NCI-H128 (cell line): ENCODE results near the gene CCDC112.

ENCODE experiments used
- DNase-seq: peaks from one replicate; lab custom pipeline; 2025; ENCODE audit not compliant: unreplicated experiment; lab: John Stamatoyannopoulos, UW

CCDC112 gene

DNA sequence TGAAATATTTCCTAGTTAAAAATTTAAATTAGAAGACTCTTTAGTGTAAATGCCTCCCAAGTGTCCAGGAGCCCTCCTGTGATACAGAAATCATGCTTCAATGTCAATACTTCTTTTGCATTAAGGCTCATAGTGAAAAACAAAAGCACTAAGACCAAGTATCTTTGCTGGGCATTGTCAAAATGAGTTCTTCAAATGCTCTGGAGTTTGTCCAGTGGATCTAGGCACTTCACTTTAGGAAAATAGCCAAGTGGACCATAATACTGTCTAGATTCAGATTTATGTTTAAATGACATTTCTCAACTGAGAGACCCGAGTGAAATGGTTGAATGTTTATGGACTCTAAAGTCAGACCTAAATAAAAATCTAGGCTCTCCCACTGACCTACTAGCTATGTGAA is 21.3 kb upstream of the CCDC112 start:
- DNase-seq, result no peak

DNA sequence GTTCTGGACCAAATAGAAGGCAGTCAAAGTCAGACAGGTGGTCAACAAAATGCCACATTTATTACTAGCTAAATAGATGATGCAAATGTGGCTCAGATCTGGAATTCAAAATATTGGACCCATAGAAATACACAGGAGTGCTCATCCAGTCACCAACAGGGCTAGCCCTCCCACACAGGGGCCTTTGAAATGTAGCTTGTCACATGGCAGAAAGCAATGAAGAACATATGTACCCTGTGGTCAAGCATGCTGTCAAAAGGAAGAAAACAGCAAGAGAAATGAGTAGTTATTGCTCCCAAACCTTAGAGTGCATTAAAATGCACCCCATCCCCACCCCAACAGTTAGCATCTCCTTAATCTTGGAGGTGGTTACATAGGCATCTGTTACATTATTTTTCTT is 20.9 kb upstream of the CCDC112 start:
- no peak for DNase-seq

DNA sequence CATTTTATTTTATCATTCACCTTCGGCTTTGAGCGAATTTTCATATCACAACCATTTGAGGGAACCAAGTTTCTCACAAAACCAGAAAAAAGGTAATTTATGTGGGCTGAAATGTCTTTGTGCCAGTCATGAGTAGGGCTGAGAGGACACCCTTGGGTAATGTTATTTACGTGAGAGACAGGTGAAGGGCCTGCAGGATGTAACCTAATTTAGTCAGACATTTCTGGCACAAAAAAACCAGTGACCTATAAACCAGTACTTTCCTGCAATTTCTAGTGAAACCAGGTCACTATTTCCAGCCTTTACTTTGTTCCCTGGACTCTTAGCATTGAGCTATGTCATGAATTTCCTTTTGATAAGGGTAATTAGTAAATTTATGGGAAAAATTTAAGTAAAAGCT is 17.2 kb upstream of the CCDC112 start:
- DNase-seq, result no peak

DNA sequence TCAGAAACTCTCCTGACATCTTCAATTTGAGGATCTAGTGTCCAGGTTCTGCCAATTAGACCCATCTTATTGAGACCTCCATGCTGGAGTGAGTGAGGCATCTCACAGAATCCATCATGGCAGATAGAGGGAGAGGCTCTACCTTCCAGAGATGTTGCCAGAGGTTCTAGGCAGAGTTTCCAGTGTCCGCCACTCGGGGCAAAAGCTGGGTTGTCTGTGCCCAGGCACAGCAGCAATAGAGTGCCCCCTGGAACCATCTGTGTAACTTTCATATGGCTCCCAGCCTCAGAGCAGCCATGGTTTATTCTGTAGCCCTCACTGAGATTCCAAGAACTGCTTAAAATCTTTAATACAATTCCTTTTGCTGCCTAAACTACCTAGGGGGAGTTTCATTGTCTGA is 16.6 kb upstream of the CCDC112 start:
- DNase-seq, result no peak

DNA sequence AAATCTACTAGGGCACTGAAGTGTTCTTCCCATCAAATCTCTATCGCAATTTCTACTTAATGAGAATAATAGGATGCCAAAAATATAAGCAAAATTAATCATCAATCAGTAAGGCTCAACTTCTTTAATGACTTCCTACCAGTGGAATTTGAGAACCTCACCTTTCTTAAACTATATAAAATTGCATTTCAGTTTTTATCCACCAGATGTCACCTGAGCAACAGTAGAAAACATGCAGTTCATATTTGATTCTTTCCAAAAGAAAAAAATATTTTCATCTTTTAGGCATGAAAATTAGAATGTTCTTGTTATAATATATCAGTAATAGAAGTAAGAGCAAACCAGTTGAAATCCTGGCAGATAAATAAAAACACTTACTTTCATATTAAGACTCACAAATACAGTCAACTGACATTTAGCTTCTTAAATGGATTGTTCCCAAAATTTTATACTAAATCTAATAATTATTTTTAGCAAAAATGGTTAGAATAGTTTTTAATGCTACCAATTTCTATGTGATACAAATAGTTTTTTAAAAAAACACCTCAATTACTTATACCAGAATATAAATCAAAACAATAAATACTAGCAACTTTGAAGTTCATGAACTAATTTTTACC is 13.4 kb upstream of the CCDC112 start:
- DNase-seq, result no peak

DNA sequence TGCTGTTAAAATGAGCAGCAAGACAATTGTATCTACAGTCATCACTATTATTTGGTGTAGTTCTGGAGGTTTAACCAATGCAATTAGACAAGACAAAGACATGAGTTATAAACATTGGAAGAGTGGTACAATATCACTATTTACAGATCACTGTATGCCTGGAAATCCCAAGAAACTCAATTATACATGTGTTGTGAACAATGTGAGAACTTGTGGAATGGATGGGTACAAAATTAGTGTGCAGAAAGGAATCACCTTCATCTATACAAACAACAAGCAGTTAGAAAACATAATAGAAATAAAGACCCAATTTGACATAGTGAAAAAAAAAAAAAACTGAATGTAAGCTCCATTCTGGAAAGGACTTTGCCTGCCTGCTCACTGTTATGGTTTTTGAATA is 12.4 kb upstream of the CCDC112 start:
- DNase-seq, result no peak

DNA sequence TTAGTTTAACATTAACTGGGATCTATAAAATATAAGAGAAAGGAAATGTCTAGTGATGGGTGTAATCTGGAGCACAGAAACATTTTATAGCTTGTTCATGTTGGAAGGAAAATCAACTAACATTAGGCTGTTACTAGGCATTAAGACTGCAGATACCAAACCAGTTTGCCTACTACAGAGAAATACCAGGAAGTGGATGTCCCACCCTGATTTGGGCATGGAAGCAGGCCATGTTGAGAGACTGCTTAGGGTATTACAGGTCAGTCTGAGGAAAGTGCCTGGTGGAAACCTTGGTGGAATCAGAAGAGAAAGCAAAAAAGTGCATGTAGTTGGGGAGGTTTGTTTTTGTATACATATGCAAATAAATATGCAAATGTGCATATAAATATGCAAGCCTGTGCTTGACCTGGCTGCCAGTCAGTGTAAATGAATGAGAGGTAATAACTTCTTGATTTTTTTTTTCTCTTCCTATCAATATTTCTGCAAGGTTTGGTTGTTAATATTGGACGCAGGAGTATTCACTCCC is 9.6 kb upstream of the CCDC112 start:
- DNase-seq, result no peak

DNA sequence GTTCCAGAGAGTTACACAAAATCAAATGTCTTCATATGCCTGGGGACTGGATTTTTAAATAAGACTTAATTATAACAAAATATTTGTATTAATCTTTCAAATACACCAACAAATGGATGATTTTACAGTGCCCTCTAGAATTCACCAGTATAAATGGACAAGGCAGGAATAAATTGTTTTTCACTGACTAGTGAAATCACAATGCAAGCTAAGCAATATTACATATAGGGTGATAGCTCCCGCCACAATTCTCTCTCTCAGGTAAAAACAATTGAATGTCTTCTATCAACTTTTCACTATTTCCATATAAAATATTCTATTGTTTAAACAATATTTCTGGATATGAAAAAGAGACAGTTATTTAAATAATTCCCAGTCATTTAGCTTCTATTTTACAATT is 8.0 kb upstream of the CCDC112 start:
- no peak for DNase-seq

DNA sequence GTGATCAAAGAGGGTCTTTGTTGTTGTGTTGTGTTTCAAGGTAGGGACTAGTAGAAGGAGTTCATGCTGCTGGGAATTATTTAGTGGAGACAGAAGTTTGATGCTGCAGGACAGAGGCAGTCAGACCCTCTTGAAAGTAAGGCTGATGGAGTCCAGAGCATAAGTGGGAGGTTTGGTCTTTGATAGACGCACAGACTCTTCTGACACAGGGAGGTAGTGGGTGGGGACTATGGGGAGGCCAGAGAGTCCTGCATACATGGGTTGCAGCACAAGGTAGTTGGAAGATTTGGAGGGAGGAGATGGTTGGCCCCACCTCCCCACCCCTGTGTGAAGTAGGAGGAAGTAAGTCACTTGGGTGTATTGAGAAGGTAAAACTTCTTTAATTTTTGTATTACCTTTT is 2.4 kb upstream of the CCDC112 start:
- no peak for DNase-seq

DNA sequence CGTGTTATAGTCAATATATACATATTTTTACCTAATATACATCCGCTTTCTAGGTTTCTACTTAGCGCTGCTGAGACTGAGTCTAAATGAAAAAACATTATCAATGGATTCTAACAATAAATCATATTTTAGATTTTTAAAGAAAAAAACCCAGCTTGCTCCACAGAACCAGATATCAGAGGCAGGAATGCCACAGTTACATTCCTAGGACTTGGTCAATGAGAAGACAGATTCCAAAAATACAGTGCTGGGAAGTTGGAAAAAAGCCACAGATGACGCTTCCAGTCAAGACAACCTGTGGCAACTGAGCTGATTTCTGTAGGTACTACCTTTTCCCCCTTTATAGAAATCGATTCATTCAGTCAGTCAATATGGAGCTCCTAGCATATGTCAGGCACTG is 577 bp upstream of the CCDC112 start:
- DNase-seq, result no peak

DNA sequence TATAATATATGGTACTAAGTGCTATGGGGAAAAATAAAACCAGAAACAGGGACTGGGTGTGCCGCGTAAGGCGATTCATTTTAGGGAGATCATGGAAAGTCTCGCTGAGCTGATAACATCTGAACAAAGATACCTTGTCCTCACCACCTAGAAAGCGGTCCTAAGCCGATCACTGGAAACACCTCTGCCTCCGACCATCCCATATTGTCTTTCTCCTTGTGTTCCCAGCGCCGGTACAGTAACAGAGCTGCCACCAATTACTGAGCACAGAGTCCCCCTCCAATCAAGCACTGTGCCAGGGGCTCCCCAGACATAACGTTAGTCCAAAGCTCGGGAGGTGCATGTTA is 704 bp downstream of the CCDC112 start:
- DNase-seq, result no peak

DNA sequence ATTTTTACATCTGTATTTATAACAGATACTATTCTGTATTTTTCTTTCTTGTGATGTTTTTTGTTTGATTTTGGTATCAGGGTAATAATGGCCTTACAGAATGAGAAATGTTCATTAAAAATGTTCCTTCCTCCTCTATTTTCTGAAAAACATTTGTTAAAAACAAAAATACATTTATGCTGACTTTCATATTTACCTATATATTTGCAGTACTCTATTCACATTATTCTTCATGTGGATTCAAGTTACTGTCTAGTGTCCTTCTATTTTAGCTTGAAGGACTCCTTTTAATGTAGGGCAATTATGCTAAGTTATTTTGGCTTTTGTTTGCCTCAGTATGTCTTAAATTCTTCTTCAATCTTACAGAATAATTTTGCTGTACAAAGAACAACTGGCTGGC is 5.1 kb downstream of the CCDC112 start:
- DNase-seq, result no peak

DNA sequence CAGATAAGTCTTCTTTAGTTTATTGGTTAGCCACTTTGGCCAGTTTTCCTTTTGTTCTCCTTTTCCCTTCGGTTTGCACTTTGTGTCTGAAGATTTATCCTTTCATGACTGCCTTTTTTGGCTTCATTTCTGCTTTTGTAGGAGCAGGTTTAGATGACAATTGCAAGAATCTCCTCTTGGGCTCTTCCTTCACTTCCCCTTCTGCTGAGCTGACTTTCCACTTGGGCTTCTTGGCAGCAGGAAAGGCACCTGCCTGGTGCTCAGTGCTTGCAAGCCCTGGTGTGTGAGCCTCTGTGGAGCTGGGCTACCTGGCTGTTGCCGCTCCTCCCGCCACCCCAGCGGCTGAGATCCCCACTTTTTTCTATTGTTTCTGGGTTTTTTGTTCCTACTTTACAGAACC is 7.3 kb downstream of the CCDC112 start:
- DNase-seq, result no peak

DNA sequence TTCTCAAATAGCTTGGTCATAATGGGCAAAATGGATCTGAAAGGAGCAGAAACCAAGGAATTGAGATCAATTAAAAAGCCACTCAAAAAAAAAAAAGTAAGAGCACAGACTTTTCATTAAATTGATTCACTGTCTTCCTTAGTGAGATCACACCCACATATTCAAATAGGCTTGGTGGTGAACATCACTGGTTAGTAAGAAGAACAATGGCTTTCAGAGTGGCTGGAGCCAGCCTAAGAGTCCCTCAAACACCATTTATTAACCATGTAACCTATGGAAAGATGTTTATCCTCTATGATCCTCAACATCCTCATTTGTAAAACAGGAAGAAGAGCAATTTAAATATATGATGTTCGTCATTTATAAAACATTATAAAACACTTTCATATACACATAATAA is 12.4 kb downstream of the CCDC112 start:
- DNase-seq, result no peak

DNA sequence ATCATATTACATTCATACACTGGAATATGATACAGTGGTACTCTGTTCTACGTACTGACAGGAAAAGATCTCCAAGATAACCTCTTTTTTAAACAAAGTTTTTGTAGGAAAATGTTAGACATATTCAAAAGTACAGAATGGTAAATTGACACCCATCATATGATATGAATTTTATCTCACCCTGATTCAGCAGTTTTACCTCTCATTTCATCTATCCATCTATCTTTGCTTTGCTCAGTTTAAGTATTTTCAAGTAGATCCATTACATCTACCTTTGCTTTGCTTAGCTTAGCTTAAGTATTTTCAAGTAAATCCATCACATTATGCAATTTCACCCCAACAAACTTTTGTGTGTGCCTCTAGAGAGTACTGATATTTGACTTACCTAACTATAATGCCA is 14.3 kb downstream of the CCDC112 start:
- DNase-seq, result no peak

DNA sequence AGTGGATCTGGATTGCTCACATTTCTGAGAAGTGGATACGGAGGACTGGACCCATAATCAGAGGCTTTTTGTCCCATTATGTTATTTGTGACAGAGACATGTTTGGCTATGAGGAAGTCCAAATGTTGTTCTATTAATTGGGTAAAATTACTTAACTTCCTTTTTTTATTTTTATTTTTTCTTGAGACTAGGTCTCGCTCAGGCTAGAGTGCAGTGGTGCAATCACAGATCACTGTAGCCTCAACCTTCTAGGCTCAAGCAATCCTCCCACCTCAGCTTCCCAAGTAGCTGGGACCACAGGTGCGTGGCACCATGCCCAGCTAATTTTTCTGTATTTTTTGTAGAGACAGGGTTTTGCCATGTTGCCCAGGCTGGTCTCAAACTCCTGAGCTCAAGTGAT is 21.9 kb downstream of the CCDC112 start:
- no peak for DNase-seq

DNA sequence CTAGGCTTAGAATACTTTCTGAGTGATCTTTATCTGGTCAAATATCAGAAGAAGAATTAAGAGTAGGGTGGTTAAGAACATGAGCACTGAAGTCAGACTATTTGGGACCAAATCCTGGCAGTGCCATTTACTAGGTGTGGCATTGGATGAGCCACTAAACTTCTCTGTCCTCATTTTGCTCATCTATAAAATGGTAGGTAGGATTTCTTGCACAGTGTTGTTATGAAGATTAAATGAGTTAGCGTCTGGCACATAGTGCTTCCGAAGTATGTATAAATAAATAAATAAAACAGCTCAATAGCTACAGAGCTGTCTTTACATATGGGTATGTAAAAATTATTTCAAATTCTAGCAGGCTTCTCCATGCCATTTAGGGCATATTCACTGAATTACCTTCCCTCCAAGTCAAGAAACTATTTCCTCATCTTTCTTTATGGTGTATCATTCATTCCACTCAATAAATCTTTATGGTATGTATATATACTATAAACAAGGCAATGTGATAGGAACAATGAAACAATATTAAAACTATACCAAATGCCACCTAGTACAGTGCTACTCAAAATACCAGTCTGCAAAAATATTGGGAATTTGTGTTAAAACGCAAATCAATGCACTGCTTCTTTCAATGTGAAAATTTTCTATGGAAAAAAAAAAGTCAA is 24.0 kb downstream of the CCDC112 start:
- no peak for DNase-seq

DNA sequence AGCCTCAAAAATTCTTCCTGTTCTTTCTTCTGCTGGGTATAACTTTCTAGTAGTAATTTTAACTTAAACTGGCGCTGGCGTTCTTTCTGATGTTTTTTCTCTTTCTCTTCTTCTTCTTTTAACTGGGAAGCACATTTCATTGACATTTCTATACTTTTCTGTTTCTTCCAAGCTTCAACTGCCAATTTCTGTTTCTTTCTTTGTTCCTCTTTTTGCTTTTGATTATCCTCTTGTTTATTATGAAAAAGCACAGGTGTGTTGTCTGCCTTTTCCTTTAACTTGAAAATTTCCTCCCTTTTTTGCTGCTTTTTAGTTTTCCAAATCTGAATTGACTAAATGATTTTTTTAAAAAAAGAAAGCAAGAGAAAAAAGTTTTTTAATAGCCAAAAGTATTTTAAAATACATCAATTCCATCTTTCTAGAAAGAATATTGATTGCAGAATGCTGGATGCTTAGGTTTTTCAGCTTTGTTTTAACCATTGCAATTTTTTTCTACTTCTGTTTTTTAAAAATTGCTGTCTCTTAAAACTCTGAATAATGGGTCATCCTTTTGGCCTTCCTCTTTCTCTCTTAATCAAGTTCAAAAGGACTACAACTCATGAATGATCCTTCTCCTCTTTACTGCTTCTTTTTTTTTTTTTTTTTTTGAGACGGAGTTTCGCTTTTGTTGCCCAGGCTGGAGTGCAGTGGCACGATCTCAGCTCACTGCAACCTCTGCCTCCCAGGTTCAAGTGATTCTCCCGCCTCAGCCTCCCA is 25.0 kb downstream of the CCDC112 start:
- no peak for DNase-seq

DNA sequence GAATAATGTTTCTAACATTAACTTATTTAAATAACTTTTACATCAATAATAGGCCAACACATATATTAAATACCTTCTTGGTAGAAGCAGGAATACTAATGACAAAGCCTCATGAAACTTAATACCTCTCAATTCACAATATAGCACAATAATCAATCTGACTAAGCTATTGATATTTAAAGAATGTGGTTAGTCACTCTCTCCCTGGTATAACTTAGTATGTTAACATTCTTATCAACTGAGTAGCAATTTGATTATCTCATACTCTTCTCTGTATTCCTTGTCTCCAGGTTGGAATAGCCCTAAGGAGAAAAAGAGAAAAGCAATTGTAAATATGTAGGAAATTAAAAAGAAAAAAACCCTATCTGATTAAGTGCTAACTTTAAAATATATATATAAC is 28.8 kb downstream of the CCDC112 start:
- no peak for DNase-seq

DNA sequence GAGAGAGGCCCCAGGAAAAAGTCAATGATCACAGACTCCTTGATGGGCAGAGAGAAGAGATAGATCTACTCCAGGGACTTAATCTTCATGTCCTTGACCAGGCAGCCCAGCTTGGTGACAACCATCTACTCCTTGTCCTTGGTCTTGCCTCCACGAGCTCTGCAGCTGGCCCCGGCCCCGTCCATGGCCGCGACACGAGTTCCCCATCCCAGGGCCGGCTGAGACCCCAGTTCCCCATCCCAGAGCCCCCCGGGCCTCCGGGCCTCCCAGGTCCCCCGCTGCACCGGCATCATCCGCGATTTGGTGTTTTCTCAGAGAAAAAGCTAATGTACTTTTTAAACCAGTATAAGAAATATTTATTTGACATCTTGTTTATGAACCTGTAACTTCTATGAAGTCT is 31.2 kb downstream of the CCDC112 start:
- no peak for DNase-seq

DNA sequence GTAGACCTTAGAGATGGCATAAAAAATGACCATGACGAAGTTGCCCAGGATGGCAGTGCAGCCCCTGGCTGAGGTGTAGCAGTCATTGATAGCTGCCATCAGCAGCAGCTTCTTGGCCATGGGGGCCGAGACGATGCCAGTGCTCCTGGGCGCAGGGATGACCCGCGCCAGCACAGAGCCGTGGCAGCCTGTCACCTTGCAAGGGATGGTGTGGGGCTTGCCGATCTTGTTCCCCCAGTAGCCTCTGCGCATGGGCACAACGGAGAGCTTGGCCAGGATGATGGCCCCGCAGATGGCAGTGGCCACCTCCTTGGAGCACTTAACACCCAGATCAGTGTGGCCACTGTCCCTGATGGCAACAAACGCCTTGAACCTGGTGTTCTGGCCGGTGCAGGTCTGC is 31.7 kb downstream of the CCDC112 start:
- no peak for DNase-seq

DNA sequence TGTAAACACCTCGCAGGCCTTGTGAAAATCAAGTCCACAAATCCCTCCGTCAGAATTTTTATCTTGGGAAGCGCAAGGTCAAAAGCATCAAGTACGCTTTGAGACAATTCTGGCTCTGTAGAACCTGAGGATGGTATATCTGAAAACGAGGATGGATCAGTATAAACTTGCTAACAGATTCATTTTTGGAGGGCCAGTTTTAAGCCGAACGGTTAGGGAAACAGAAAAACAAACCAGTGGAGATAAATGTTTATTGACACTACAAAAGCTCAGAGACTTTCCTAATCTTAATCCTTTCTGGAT is 33.4 kb downstream of the CCDC112 start:
- no peak for DNase-seq
